Stimulated activated CD8-positive, alpha-beta memory T cell treated with anti-CD3 and anti-CD28 coated beads, Interleukin-15, amount 100 ng/mL, for 1 hour (primary cell): Measurements from ENCODE around the gene SNRNP70.

Experiments
- DNase-seq: peaks from one replicate; pipeline ENCODE4 v3.0.0-alpha.2; 2020; ENCODE audit warnings: low read depth

SNRNP70 gene

GRCh38 chr19:49148784-49149651 lies 63.8 kb downstream of the SNRNP70 start:
- peak; percentile 54 for DNase-seq

- DNase-seq = no peak
These were observed 64.4 kb downstream of the SNRNP70 start for GRCh38 chr19:49149652-49150105.

GRCh38 chr19:49150106-49150943 lies 65.1 kb downstream of the SNRNP70 start:
- no peak for DNase-seq

GRCh38 chr19:49150944-49151243 lies 65.6 kb downstream of the SNRNP70 start:
- DNase-seq = no peak

DNA sequence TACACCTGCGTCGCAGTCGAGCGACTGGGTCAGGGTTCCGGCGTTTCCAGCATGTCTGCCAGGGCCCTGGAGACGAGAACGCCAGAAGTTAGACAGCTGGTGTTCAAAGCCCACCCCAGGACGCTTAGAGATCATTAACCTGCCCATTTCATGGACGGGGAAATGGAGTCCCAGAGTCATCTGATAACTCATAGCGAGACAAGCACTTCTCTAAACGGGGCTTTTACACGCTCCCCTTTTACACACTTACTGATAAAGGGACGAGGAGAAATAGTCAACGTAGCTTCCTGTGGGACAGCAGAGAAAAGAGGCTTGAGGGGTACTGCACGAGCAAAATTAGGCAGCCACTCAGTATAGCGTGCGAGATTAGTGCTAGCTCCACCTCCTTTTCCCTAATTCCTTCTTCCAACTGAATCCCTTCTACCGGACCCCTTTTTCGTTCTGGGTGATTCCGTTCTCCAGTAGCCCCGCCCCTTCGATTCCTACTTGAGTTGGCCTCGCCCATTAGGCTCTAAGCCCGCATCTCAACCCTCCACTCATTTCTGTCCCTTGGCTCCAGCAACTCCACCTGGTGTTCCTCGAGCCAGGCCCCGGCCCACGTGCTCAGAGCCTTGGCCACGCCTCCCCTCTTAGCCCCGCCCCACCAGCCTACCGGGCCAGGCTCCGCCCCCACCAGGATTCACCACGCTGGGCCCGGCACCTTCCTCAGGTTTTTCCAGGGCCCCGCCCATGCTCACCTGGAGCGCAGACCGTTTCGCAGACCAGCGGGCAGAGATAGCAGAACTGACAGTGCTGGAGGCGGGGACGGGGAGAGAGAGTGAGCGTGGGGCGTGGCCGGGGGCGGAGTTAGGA lies 66.2 kb downstream of the SNRNP70 start:
- DNase-seq = no peak

DNA sequence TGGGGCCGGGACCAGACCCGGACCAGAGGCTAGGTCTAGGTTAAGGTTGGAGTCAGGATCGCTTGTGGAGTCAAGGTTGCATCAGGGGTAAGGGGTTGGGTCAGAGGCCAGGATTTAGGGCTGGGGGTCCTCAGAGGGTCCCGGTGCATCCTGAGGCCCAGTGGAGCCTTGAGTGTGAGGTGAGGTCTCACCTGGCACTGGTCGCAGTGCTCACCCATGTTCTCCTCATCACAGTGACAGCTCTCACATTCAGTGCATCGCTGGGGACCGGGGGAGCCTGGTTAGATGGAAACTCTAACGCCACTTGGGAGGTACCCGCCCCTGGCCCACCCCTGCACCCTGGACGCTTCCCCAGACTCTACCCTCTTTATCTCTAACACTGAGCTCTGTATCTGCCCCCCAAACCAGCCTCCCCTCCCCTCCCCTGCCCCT lies 66.9 kb downstream of the SNRNP70 start:
- DNase-seq = no peak

GRCh38 chr19:49153167-49153809 lies 68.0 kb downstream of the SNRNP70 start:
- no peak for DNase-seq

DNA sequence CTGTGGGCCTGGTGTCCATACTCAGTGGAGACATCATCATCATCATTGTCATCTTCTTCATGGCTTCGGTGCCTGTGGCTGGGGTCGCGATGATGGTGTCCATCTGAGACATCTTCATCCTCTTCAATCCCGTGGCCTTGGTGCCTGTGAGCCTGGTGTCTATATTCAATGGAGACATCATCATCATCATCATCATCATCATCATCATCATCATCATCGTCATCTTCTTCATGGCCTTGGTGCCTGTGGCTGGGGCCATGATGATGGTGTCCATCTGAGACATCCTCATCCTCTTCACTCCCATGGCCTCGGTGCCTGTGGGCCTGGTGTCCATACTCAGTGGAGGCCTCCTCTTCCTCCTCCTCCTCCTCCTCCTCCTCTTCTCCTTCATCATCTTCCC lies 69.0 kb downstream of the SNRNP70 start:
- DNase-seq = no peak

DNA sequence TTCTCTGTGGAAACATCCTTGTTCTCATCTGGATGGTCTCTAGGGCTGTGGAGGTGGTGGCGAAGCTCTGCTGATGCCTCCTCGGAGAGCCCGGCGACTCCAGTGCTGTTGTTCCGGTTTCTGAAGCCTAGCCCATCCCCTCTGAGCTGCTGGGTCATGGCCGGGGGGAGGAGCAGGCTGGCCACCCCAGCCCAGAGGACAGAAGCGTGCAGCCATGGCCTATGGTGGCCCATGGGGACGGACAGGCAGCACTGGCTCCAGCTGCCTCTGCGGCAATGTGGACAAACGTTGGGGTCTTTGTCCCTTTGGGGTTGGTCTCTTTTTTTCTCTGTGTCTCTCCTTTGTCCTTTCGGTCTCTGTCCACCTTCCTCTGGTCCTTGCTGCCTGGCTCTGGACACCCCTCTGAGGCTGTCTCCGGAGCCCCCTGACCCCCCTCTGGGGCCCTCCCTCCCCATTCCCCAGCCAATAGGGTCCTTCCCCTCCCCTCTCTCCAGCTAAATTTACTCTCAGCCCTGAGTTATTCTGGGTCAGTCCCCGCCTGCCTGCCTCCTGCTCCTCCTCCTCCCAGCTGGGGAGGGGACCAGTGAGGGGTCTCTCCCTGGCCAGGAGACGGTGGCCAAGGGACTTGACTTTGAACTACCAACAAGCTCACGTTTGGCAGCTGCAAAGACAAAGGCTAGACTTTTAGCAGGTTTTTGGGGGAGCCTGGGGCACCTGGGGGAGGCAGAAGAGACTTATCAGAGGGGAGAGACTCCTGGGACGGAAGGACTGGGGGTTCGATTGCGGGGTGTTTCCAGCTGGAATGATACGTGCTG lies 70.0 kb downstream of the SNRNP70 start, which contains the start of gene HRC:
HRC (minus strand) TSS at position 392 of the 815 bp plus-strand sequence; CDS start at position 233, 159 bp downstream.
- no peak for DNase-seq

GRCh38 chr19:49155820-49156346 lies 70.6 kb downstream of the SNRNP70 start:
- DNase-seq = no peak

DNA sequence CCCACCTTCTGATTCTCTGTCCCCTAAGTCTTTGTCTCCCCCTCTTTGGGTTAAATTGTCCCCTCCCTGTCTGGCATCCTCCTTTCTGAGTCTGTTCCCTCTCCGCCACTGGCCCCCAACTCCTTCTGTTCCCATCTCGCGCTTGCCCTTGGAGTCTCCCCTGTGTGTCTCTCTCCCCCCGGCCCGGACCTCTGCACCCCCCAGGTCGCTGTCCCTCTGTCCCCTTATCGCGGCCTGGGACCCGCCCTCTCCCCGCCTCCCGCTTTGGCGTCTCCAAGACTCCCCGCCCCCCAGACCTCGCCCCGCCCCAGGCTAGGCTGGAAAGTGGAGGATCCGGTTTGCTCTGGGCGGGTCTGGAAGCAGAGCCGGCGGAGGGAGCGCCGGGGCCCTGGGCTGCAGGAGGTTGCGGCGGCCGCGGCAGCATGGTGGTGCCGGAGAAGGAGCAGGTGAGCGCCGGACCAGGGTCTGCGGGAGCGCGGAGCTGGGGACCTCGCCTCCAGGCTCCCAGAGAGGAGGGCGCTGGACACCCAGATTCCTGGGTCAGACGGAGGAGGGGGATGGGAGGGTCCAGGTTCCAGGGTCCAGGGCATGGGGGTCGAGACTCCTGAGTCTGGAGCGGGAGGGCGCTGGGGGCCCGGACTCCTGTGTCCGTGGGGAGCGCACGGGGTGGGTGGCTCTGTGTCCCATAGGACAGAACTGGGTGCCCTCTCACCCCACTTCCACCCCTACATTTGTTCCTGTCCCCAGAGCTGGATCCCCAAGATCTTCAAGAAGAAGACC lies 72.4 kb downstream of the SNRNP70 start, which contains the start of gene TRPM4:
TRPM4 (plus strand) TSS at position 348 of the 780 bp plus-strand sequence; CDS start at position 423, 75 bp downstream.
- DNase-seq = no peak
